HCT116 (cell line): Measurements from ENCODE around the gene KCNRG.

Experiments
- EZH2 ChIP-seq: fragments of 200-600 bp; sonication (generic); IDR thresholded peaks from 2 replicates; pipeline ENCODE4 v1.6.1; 2017; ENCODE audit warnings: antibody characterized with exemption, mixed run types
- EZH2phosphoT487 ChIP-seq: fragments of 200-600 bp; IDR thresholded peaks from 2 replicates; pipeline ENCODE4 v1.6.1; 2018; ENCODE audit warnings: antibody characterized with exemption, borderline replicate concordance
- FOSL1 ChIP-seq: IDR thresholded peaks from 2 replicates; pipeline ENCODE4 v1.6.1; 2012; ENCODE audit warnings: low read depth
- JUND ChIP-seq: IDR thresholded peaks from 2 replicates; pipeline ENCODE4 v1.6.1; 2012
- POLR2A ChIP-seq: IDR thresholded peaks from 2 replicates; pipeline ENCODE4 v1.7.0; 2011; ENCODE audit warnings: borderline replicate concordance; ENCODE audit not compliant: insufficient read depth, insufficient read length; ENCODE audit errors: extremely low read depth
- RAD21 ChIP-seq: IDR thresholded peaks from 2 replicates; pipeline ENCODE4 v1.6.1; 2012; ENCODE audit warnings: low read depth, mild to moderate bottlenecking
- TF ChIP-seq, protein P1 (sequence below), 3 experiments: fragments of 200-600 bp in 1 of 3; sonication (generic) in 1 of 3; IDR thresholded peaks in 2 of 3; conservative IDR thresholded peaks in 1 of 3; 2 replicates each; pipeline ENCODE4 v1.5.1; 2012 to 2017; ENCODE audit warnings: low read depth in 2 of 3, low read length in 2 of 3, antibody characterized with exemption in 1 of 3, borderline replicate concordance in 1 of 3, control low read depth in 1 of 3, mild to moderate bottlenecking in 1 of 3, mixed read lengths in 1 of 3, mixed run types in 1 of 3, moderate library complexity in 1 of 3; ENCODE audit not compliant: insufficient read depth in 1 of 3
- TF ChIP-seq, protein P2 (sequence below): IDR thresholded peaks from 2 replicates; pipeline ENCODE4 v1.6.1; 2012; ENCODE audit warnings: low read depth
- TF ChIP-seq, protein P3 (sequence below): IDR thresholded peaks from 2 replicates; pipeline ENCODE4 v1.6.1; 2012

DNA sequence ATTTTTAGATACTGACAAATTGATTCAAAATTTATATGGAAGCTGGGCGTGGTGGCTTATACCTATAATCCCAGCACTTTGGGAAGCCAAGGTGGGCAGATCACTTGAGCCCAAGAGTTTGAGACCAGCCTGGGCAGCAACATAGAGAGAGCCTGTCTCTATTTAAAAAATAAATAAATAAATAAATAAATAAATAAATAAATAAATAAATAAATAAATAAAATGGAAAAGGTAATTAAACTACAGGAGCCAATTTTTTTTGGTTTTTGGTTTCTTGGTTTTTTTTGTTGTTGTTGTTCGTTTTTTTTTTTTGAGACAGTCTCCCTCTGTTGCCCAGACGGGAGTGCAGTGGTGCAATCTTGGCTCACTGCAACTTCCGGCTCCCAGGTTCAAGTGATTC, 47.8 kb upstream of the KCNRG start:
- TF ChIP-seq EZH2 (no peak), RAD21 (no peak), JUND (no peak), EZH2phosphoT487 (no peak), FOSL1 (no peak), POLR2A (no peak)
- TF ChIP-seq, protein P1, sequence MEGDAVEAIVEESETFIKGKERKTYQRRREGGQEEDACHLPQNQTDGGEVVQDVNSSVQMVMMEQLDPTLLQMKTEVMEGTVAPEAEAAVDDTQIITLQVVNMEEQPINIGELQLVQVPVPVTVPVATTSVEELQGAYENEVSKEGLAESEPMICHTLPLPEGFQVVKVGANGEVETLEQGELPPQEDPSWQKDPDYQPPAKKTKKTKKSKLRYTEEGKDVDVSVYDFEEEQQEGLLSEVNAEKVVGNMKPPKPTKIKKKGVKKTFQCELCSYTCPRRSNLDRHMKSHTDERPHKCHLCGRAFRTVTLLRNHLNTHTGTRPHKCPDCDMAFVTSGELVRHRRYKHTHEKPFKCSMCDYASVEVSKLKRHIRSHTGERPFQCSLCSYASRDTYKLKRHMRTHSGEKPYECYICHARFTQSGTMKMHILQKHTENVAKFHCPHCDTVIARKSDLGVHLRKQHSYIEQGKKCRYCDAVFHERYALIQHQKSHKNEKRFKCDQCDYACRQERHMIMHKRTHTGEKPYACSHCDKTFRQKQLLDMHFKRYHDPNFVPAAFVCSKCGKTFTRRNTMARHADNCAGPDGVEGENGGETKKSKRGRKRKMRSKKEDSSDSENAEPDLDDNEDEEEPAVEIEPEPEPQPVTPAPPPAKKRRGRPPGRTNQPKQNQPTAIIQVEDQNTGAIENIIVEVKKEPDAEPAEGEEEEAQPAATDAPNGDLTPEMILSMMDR (IDR thresholded peaks at IDR 0.05 in 2 of 3, conservative IDR thresholded peaks at IDR 0.05 in 1 of 3; ENCODE audit: borderline replicate concordance in 1 of 3, insufficient read depth in 1 of 3, low read depth in 2 of 3, low read length in 2 of 3), result no peak
- TF ChIP-seq, protein P2, sequence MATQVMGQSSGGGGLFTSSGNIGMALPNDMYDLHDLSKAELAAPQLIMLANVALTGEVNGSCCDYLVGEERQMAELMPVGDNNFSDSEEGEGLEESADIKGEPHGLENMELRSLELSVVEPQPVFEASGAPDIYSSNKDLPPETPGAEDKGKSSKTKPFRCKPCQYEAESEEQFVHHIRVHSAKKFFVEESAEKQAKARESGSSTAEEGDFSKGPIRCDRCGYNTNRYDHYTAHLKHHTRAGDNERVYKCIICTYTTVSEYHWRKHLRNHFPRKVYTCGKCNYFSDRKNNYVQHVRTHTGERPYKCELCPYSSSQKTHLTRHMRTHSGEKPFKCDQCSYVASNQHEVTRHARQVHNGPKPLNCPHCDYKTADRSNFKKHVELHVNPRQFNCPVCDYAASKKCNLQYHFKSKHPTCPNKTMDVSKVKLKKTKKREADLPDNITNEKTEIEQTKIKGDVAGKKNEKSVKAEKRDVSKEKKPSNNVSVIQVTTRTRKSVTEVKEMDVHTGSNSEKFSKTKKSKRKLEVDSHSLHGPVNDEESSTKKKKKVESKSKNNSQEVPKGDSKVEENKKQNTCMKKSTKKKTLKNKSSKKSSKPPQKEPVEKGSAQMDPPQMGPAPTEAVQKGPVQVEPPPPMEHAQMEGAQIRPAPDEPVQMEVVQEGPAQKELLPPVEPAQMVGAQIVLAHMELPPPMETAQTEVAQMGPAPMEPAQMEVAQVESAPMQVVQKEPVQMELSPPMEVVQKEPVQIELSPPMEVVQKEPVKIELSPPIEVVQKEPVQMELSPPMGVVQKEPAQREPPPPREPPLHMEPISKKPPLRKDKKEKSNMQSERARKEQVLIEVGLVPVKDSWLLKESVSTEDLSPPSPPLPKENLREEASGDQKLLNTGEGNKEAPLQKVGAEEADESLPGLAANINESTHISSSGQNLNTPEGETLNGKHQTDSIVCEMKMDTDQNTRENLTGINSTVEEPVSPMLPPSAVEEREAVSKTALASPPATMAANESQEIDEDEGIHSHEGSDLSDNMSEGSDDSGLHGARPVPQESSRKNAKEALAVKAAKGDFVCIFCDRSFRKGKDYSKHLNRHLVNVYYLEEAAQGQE, result no peak
- TF ChIP-seq, protein P3, sequence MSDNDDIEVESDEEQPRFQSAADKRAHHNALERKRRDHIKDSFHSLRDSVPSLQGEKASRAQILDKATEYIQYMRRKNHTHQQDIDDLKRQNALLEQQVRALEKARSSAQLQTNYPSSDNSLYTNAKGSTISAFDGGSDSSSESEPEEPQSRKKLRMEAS, result no peak
